SK-N-SH treated with all-trans-retinoic acid at 6 μM for 48 hours (cell line): ENCODE results near the gene PDE9A.

Source experiments
- ARNTL ChIP-seq: fragments of 450-650 bp; formaldehyde crosslinking; IDR thresholded peaks from 2 replicates; pipeline ENCODE4 v1.5.0; 2020; ENCODE audit warnings: low read depth, mild to moderate bottlenecking, moderate library complexity, borderline replicate concordance
- ZFP3 ChIP-seq: fragments of 250-450 bp; sonication (Bioruptor Pico); IDR thresholded peaks from 2 replicates; pipeline ENCODE4 v1.5.0; 2020; ENCODE audit warnings: mild to moderate bottlenecking, moderate library complexity
- ZFP30 ChIP-seq: fragments of 450-650 bp; formaldehyde crosslinking; IDR thresholded peaks from 2 replicates; pipeline ENCODE4 v1.5.0; 2022; ENCODE audit warnings: mild to moderate bottlenecking, moderate library complexity

- TF ChIP-seq ZFP3 (CRISPR knock-in tag): no peak
- no peak for TF ChIP-seq ZFP30 (CRISPR knock-in tag)
- no peak for TF ChIP-seq ARNTL (CRISPR knock-in tag)
These were observed 36.5 kb upstream of the PDE9A start for GRCh38 chr21:42616941-42617340.
